DOHH2 (cell line): ENCODE results near the gene ATP8B4.

ENCODE experiments used
- H3F3A ChIP-seq: fragments of 200-600 bp; sonication (generic), shearing (Covaris generic); 2 replicates; pipeline ENCODE4 v1.6.0; 2016; ENCODE audit warnings: antibody characterized with exemption, mild to moderate bottlenecking; ENCODE audit not compliant: control insufficient read depth, insufficient read depth
- H3K27ac ChIP-seq: fragments of 200-600 bp; sonication (generic); 2 replicates; pipeline ENCODE4 v1.5.1; 2014; ENCODE audit warnings: low read depth, mild to moderate bottlenecking, low read length, moderate library complexity
- H3K27me3 ChIP-seq: fragments of 200-600 bp; sonication (generic); 2 replicates; pipeline ENCODE4 v1.6.1; 2014; ENCODE audit warnings: mild to moderate bottlenecking, low read length, mixed read lengths; ENCODE audit not compliant: control insufficient read depth
- H3K36me3 ChIP-seq: fragments of 200-600 bp; sonication (generic); 2 replicates; pipeline ENCODE4 v1.6.1; 2014; ENCODE audit warnings: mild to moderate bottlenecking, low read length, moderate library complexity, mixed read lengths; ENCODE audit not compliant: control insufficient read depth
- H3K4me1 ChIP-seq: fragments of 200-600 bp; sonication (generic); 2 replicates; pipeline ENCODE4 v1.6.1; 2014; ENCODE audit warnings: mild to moderate bottlenecking, low read length, mixed read lengths; ENCODE audit not compliant: control insufficient read depth
- H3K4me2 ChIP-seq: fragments of 200-600 bp; sonication (generic); 2 replicates; pipeline ENCODE4 v1.6.0; 2014; ENCODE audit warnings: mild to moderate bottlenecking, low read length, moderate library complexity
- H3K4me3 ChIP-seq: fragments of 200-600 bp; sonication (generic); 2 replicates; pipeline ENCODE4 v1.5.1; 2014; ENCODE audit warnings: mild to moderate bottlenecking, low read length, mixed read lengths
- H3K79me2 ChIP-seq: fragments of 200-600 bp; sonication (generic); 2 replicates; pipeline ENCODE4 v1.6.1; 2014; ENCODE audit warnings: mild to moderate bottlenecking, low read length, mixed read lengths; ENCODE audit not compliant: control insufficient read depth
- H3K9me2 ChIP-seq: fragments of 200-600 bp; sonication (generic); replicated peaks from 2 replicates; pipeline ENCODE4 v1.6.1; 2014; ENCODE audit warnings: mild to moderate bottlenecking, low read length, mixed read lengths; ENCODE audit not compliant: control insufficient read depth
- H3K9me3 ChIP-seq: fragments of 200-600 bp; sonication (generic); 2 replicates; pipeline ENCODE4 v1.6.1; 2014; ENCODE audit warnings: antibody characterized with exemption, low read length, mixed read lengths; ENCODE audit not compliant: control insufficient read depth, insufficient read depth
- H4K20me1 ChIP-seq: fragments of 200-600 bp; sonication (generic); 2 replicates; pipeline ENCODE4 v1.6.0; 2014; ENCODE audit warnings: low read depth, mild to moderate bottlenecking, antibody characterized with exemption, low read length, moderate library complexity; ENCODE audit not compliant: control insufficient read depth, insufficient read depth
- EZH2phosphoT487 ChIP-seq: fragments of 200-600 bp; sonication (generic); IDR thresholded peaks from 2 replicates; pipeline ENCODE4 v1.6.1; 2017; ENCODE audit warnings: borderline replicate concordance, mild to moderate bottlenecking, antibody characterized with exemption, low read length, moderate library complexity, mixed read lengths
- TF ChIP-seq, protein P1 (sequence below): fragments of 200-600 bp; sonication (generic); IDR thresholded peaks from one replicate; pipeline ENCODE4 v1.5.1; 2014; ENCODE audit warnings: antibody characterized with exemption, mild to moderate bottlenecking, low read depth, low read length; ENCODE audit not compliant: poor library complexity, severe bottlenecking

Gene ATP8B4

DNA sequence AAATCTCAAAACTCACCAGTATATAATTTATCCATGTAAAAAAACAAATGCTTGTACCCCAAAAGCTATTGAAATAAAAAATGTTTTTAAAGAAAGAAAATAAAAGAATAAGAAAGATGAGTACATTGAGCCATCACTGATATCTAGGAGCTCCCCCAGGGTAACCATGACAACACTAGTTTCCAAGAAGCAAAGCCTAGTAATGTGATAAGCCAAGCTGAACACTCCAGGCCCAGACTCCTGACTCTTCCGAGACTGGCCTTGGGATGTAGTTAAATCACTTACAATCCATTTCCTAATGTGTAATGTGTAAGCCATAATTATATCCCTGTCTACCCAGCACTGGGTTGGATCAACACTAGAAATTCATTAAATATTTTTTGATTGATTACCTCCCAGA is 21.1 kb upstream of the ATP8B4 start:
- H3K79me2 ChIP-seq = no peaks in the 10 kb centered on the region
- no peaks in the 10 kb centered on the region for H3F3A ChIP-seq
- no peaks in the 10 kb centered on the region for H4K20me1 ChIP-seq
- no peak overlapping the region for H3K4me3 ChIP-seq
- no peaks in the 10 kb centered on the region for H3K9me3 ChIP-seq
- no peaks in the 10 kb centered on the region for H3K36me3 ChIP-seq
- TF ChIP-seq EZH2phosphoT487 = no peak
- TF ChIP-seq, protein P1, sequence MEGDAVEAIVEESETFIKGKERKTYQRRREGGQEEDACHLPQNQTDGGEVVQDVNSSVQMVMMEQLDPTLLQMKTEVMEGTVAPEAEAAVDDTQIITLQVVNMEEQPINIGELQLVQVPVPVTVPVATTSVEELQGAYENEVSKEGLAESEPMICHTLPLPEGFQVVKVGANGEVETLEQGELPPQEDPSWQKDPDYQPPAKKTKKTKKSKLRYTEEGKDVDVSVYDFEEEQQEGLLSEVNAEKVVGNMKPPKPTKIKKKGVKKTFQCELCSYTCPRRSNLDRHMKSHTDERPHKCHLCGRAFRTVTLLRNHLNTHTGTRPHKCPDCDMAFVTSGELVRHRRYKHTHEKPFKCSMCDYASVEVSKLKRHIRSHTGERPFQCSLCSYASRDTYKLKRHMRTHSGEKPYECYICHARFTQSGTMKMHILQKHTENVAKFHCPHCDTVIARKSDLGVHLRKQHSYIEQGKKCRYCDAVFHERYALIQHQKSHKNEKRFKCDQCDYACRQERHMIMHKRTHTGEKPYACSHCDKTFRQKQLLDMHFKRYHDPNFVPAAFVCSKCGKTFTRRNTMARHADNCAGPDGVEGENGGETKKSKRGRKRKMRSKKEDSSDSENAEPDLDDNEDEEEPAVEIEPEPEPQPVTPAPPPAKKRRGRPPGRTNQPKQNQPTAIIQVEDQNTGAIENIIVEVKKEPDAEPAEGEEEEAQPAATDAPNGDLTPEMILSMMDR = no peak
- H3K9me2 ChIP-seq = no peaks in the 10 kb centered on the region
- H3K4me1 ChIP-seq = no peaks in the 10 kb centered on the region
- H3K27me3 ChIP-seq = peaks cover 3% of the 10 kb centered on the region; the same call in 1 of the 2 replicates
- H3K27ac ChIP-seq = no peak overlapping the region
- no peak overlapping the region for H3K4me2 ChIP-seq

DNA sequence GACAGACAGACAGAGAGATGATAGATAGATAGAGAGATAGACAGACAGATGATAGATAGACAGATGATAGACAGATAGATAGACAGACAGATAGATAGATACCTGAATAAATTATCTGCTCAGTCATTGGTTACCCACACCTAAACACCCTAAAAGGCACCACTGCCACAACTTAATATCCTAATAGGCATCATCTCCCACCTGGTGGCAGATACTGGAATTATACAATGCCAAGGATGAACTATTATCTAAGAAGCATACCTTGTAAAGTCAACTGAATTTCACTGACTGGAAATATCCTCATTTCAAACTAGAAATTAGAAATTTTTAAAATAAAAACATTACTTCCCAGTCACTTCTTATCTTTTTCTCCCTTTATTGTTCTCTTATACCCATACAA is 19.4 kb upstream of the ATP8B4 start:
- H3K9me3 ChIP-seq = no peaks in the 10 kb centered on the region
- H3K9me2 ChIP-seq = no peaks in the 10 kb centered on the region
- no peak overlapping the region for H3K4me3 ChIP-seq
- no peaks in the 10 kb centered on the region for H3K79me2 ChIP-seq
- peaks cover 8% of the 10 kb centered on the region for H3K27me3 ChIP-seq
- H4K20me1 ChIP-seq = no peaks in the 10 kb centered on the region
- no peaks in the 10 kb centered on the region for H3K36me3 ChIP-seq
- H3F3A ChIP-seq = no peaks in the 10 kb centered on the region
- no peak overlapping the region for H3K4me2 ChIP-seq
- H3K27ac ChIP-seq = no peak overlapping the region
- no peaks in the 10 kb centered on the region for H3K4me1 ChIP-seq
- no peak for TF ChIP-seq EZH2phosphoT487
- TF ChIP-seq, protein P1 = no peak

DNA sequence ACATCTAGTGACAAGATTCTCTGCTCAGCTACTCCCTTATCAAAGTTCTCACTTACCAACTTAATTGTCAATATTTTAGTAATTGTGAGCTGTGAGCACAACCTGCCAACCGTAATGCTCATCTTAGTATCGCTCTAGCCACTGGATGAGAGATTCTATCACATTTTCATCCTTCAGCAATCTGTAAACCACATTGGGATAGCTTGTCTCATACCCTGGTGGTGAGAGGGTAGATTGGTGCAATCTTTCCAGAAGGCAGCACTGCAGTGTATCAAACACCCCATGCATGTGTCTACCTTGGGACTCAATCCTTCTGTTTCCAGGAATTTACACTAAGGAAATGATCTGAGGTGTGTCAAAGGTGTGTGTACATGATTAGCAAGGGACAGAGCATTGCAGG is 18.9 kb upstream of the ATP8B4 start:
- H3K79me2 ChIP-seq = no peaks in the 10 kb centered on the region
- no peak overlapping the region for H3K4me2 ChIP-seq
- H3K27ac ChIP-seq = no peak overlapping the region

More for the DNA sequence above, 18.9 kb upstream of the ATP8B4 start:
- Histone ChIP-seq H3F3A (no peaks in the 10 kb centered on the region), H3K4me1 (no peaks in the 10 kb centered on the region), H4K20me1 (no peaks in the 10 kb centered on the region), H3K36me3 (no peaks in the 10 kb centered on the region), H3K9me2 (no peaks in the 10 kb centered on the region), H3K4me3 (no peak overlapping the region), H3K27me3 (peaks cover 8% of the 10 kb centered on the region), H3K9me3 (no peaks in the 10 kb centered on the region)
- no peak for TF ChIP-seq EZH2phosphoT487
- TF ChIP-seq, protein P1 = no peak
